ENCODE measurements around the gene KYAT1. TPM values are rescaled to one million over a fixed set of nuclear protein-coding genes. Genes with fewer than 3 reads are reported as not detected.

Gene KYAT1
- 10 to 100 TPM; 10.1 to 15.1 TPM for total RNA-seq

- Histone ChIP-seq H3K36me3 (peaks cover 21% of the 10 kb centered on the region), H3K9me3 (no peaks in the 10 kb centered on the region), H3K4me3 (peak within 1 kb of the TSS; percentile 88 to 98), H3K27me3 (no peaks in the 10 kb centered on the region), H3K4me1 (peaks cover 0 to 77% of the 10 kb centered on the region in 2 donors), H3K27ac (peak within 1 kb of the TSS; percentile 97 to 98)
- TF ChIP-seq, protein P1, sequence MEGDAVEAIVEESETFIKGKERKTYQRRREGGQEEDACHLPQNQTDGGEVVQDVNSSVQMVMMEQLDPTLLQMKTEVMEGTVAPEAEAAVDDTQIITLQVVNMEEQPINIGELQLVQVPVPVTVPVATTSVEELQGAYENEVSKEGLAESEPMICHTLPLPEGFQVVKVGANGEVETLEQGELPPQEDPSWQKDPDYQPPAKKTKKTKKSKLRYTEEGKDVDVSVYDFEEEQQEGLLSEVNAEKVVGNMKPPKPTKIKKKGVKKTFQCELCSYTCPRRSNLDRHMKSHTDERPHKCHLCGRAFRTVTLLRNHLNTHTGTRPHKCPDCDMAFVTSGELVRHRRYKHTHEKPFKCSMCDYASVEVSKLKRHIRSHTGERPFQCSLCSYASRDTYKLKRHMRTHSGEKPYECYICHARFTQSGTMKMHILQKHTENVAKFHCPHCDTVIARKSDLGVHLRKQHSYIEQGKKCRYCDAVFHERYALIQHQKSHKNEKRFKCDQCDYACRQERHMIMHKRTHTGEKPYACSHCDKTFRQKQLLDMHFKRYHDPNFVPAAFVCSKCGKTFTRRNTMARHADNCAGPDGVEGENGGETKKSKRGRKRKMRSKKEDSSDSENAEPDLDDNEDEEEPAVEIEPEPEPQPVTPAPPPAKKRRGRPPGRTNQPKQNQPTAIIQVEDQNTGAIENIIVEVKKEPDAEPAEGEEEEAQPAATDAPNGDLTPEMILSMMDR (IDR thresholded peaks at IDR 0.05): no peak
- peak; percentile 98 for DNase-seq (ENCODE audit: low spot score)
Observed at GRCh38 chr9:128881884-128882676, at the start of gene KYAT1, which contains the start of gene LRRC8A. TSS of gene KYAT1 (minus strand) at chr9:128881950. CDS start at chr9:128845405, 36,545 bp downstream. TSS of gene LRRC8A (plus strand) at chr9:128882133. CDS start at chr9:128907165, 25,032 bp downstream.

DNA sequence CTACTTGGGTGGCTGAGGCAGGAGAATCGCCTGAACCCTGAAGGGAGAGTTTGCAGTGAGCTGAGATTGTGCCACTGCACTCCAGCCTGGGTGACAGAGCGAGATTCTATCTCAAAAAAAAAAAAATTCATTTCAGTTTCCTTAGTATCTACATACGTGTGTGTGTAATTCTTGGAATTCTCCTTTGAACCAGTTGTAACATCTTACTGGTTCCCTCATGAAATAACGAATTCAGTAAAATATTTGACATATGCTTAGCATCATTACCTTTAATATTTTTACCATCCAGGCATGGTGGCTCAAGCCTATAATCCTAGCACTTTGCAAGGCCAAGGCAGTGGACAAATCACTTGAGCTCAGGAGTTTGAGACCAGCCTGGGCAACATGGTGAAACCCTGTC, 47.8 kb upstream of the KYAT1 start:
- Histone ChIP-seq H3K4me1 (peaks cover 0 to 5% of the 10 kb centered on the region in 2 donors), H3K27ac (no peak overlapping the region), H3K36me3 (no peaks in the 10 kb centered on the region), H3K27me3 (no peaks in the 10 kb centered on the region), H3K4me3 (no peak overlapping the region), H3K9me3 (no peaks in the 10 kb centered on the region)
- TF ChIP-seq, protein P1 (IDR thresholded peaks at IDR 0.05): no peak
- no peak for DNase-seq (ENCODE audit: low spot score)

GRCh38 chr9:128928624-128929023, 46.9 kb upstream of the KYAT1 start:
- Histone ChIP-seq H3K36me3 (no peaks in the 10 kb centered on the region), H3K27me3 (no peaks in the 10 kb centered on the region), H3K4me3 (no peak overlapping the region), H3K4me1 (peaks cover 0 to 5% of the 10 kb centered on the region in 2 donors), H3K9me3 (no peaks in the 10 kb centered on the region), H3K27ac (no peak overlapping the region)
- TF ChIP-seq, protein P1 (IDR thresholded peaks at IDR 0.05): no peak
- no peak for DNase-seq (ENCODE audit: low spot score)

GRCh38 chr9:128927731-128928411, 46.1 kb upstream of the KYAT1 start:
- H3K4me3 ChIP-seq: no peak overlapping the region
- TF ChIP-seq, protein P1 (IDR thresholded peaks at IDR 0.05): peak; percentile 67 to 90
- no peaks in the 10 kb centered on the region for H3K27me3 ChIP-seq
- H3K36me3 ChIP-seq: no peaks in the 10 kb centered on the region
- no peak overlapping the region for H3K27ac ChIP-seq
- H3K4me1 ChIP-seq: peaks cover 0 to 7% of the 10 kb centered on the region in 2 donors
- H3K9me3 ChIP-seq: no peaks in the 10 kb centered on the region
- DNase-seq (ENCODE audit: low spot score): no peak

DNA sequence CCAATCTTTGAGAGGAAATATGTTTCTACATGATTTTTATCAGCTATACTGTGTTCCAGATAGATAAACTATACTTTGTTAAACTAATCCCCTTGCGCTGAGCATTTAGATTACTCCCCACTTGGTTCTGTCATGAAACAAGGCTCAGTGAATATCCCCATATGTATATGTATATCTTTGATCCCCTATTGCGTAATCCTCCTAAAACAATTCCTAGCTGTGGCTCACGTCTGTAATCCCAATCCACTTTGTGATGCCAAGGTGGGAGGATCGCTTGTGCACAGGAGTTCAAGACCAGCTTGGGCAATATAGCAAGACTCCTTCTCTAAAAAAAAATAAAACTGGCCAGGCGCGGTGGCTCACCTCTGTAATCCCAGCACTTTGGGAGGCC, 41.7 kb upstream of the KYAT1 start:
- Histone ChIP-seq H3K27ac (no peak overlapping the region), H3K4me3 (no peak overlapping the region), H3K36me3 (no peaks in the 10 kb centered on the region), H3K27me3 (no peaks in the 10 kb centered on the region), H3K4me1 (peaks cover 0 to 49% of the 10 kb centered on the region in 2 donors), H3K9me3 (no peaks in the 10 kb centered on the region)
- TF ChIP-seq, protein P1 (IDR thresholded peaks at IDR 0.05): no peak
- DNase-seq (ENCODE audit: low spot score): no peak

Data from right atrium auricular region (tissue), 2 donors.